ENCODE measurements around the gene RRP1B.

DNA sequence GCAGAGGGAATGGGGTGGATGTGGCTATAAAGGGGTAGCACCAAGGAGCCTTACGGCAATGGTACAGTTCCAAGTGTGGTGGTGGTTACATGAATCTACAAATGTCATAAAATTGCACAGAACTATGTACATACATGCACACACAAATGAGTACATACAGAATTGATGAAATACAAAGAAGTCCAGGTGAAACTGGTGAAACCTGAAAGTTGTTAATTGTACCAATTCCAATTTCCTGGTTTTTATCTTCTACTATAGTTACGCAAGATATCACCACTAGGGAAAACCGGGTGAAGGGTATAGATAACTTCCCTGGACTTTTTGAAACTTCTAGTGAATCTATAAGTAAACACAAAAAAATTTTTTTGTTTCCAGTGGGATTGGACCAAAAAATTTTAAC, 19.0 kb upstream of the RRP1B start:
- TF ChIP-seq EZH2 (IDR thresholded peaks at IDR 0.05) (no peak), POLR2AphosphoS5 (IDR thresholded peaks at IDR 0.05; ENCODE audit: borderline replicate concordance, low read depth, low read length) (no peak), FOXP2 (optimal IDR thresholded peaks at IDR 0.05; ENCODE audit: control extremely low read depth, extremely low read length, insufficient read depth) (no peak)

Data from SK-N-MC (cell line).